H1 (cell line): ENCODE data around the gene CFAP58.

Source experiments
- CTCF ChIP-seq, 3 experiments: IDR thresholded peaks; 1 replicate in 2 of 3; 2 replicates in 1 of 3; pipeline versions ENCODE4 v1.5.1 to v1.6.1; 2011; ENCODE audit warnings: low read length in 3 of 3, mild to moderate bottlenecking in 3 of 3, inconsistent platforms in 2 of 3, low read depth in 1 of 3, moderate library complexity in 1 of 3; ENCODE audit not compliant: insufficient read depth in 1 of 3; ENCODE audit errors: control extremely low read depth in 1 of 3
- EZH2 ChIP-seq: fragments of 200-600 bp; sonication (generic); IDR thresholded peaks from 2 replicates; pipeline ENCODE4 v1.7.1; 2012; ENCODE audit warnings: low read depth, mild to moderate bottlenecking, moderate library complexity, low read length, inconsistent platforms; ENCODE audit not compliant: severe bottlenecking
- HDAC2 ChIP-seq, 2 experiments: fragments of 300-600 bp in 1 of 2; sonication (generic) in 1 of 2; IDR thresholded peaks; 2 replicates each; pipeline ENCODE4 v1.6.1; 2011 to 2012; ENCODE audit warnings: low read depth in 2 of 2, low read length in 2 of 2, mild to moderate bottlenecking in 2 of 2, moderate library complexity in 2 of 2, borderline replicate concordance in 1 of 2, inconsistent platforms in 1 of 2
- RAD21 ChIP-seq, 2 experiments: IDR thresholded peaks in 1 of 2; conservative IDR thresholded peaks in 1 of 2; 2 replicates each; pipeline ENCODE4 v1.6.1; 2011; ENCODE audit warnings: low read depth in 2 of 2, low read length in 2 of 2, improper control_type of control experiment in 1 of 2, inconsistent platforms in 1 of 2, mild to moderate bottlenecking in 1 of 2, moderate library complexity in 1 of 2

DNA sequence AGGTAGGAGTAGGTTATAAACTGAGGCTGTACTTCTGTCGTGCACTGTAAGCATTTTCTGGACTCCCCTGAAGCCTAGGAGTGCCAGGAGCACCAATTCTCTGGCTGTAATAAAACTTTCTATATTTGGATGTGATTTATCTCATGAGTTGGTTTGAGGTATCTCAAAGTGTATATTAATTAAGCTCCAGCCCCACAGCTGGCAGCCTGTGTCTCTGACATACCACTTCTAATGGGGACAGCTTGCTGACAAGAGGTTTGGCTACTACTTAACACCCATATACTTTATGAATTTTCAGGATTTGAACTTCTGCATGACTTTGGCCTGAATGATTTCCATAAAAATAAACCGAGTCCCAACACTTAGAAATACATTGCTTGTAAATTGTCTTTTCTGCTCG lies 35.2 kb downstream of the CFAP58 start:
- no peak for TF ChIP-seq HDAC2 (IDR thresholded peaks at IDR 0.05; ENCODE audit: borderline replicate concordance in 1 of 2, low read depth in 2 of 2, low read length in 2 of 2)
- no peak for TF ChIP-seq CTCF (IDR thresholded peaks at IDR 0.05; ENCODE audit: control extremely low read depth in 1 of 3, insufficient read depth in 1 of 3, low read depth in 1 of 3, low read length in 3 of 3)
- no peak for TF ChIP-seq RAD21 (IDR thresholded peaks at IDR 0.05 in 1 of 2, conservative IDR thresholded peaks at IDR 0.05 in 1 of 2; ENCODE audit: low read depth in 2 of 2, low read length in 2 of 2)
- no peak for TF ChIP-seq EZH2
